Astrocyte (in vitro differentiated cells and primary cell): ENCODE measurements around the gene RSAD1.

Experiments used
- CTCF ChIP-seq: IDR thresholded peaks from 2 replicates; pipeline ENCODE4 v1.5.1; 2011; ENCODE audit warnings: low read depth, mild to moderate bottlenecking, inconsistent platforms, low read length, moderate library complexity; ENCODE audit not compliant: insufficient read depth
- EZH2 ChIP-seq: IDR thresholded peaks from 2 replicates; pipeline ENCODE4 v1.6.1; 2012; ENCODE audit warnings: mild to moderate bottlenecking, low read length, inconsistent platforms; ENCODE audit not compliant: insufficient read depth

- no peak for TF ChIP-seq CTCF
- TF ChIP-seq EZH2, result no peak
Measured at GRCh38 chr17:50459756-50460155, 18.9 kb upstream of the RSAD1 start.
